MM.1S (cell line): ENCODE measurements around the gene ASPDH.

Experiments used
- EZH2 ChIP-seq: fragments of 300-600 bp; sonication (generic); optimal IDR thresholded peaks from 2 replicates; pipeline ENCODE3; 2017; ENCODE audit warnings: low read depth, mild to moderate bottlenecking, antibody characterized with exemption, low read length, mixed read lengths
- EZH2phosphoT487 ChIP-seq: fragments of 300-600 bp; sonication (generic); IDR thresholded peaks from 2 replicates; pipeline ENCODE4 v1.6.1; 2018; ENCODE audit warnings: antibody characterized with exemption, low read length
- TF ChIP-seq, protein P1 (sequence below): fragments of 300-600 bp; sonication (generic); IDR thresholded peaks from 2 replicates; pipeline ENCODE4 v1.5.1; 2016; ENCODE audit warnings: antibody characterized with exemption, low read length, mixed read lengths

DNA sequence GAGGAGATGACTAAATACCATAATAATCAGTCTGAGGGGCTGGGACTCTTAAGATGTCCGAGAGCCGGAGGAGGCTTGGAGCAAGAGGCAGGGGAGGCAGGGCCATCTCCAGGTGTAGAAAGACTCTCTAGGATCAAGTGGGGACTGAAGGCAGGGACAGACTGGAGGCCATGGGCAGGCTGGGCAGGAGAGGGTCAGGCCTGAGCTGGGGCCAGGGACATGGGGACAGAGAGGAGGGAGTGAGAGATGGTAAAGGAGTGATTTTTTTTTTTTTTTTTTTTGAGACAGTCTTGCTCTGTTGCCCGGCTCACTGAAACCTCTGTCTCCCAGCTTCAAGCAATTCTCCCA, 4.9 kb downstream of the ASPDH start:
- TF ChIP-seq, protein P1, sequence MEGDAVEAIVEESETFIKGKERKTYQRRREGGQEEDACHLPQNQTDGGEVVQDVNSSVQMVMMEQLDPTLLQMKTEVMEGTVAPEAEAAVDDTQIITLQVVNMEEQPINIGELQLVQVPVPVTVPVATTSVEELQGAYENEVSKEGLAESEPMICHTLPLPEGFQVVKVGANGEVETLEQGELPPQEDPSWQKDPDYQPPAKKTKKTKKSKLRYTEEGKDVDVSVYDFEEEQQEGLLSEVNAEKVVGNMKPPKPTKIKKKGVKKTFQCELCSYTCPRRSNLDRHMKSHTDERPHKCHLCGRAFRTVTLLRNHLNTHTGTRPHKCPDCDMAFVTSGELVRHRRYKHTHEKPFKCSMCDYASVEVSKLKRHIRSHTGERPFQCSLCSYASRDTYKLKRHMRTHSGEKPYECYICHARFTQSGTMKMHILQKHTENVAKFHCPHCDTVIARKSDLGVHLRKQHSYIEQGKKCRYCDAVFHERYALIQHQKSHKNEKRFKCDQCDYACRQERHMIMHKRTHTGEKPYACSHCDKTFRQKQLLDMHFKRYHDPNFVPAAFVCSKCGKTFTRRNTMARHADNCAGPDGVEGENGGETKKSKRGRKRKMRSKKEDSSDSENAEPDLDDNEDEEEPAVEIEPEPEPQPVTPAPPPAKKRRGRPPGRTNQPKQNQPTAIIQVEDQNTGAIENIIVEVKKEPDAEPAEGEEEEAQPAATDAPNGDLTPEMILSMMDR, result no peak
- no peak for TF ChIP-seq EZH2
- no peak for TF ChIP-seq EZH2phosphoT487
